ENCODE data around the gene LUM. TPM values are rescaled to one million over a fixed set of nuclear protein-coding genes. Genes with fewer than 3 reads are reported as not detected.

LUM gene
- total RNA-seq, 2 donors from 2014 or later: 35.9 to 93.7 TPM

DNA sequence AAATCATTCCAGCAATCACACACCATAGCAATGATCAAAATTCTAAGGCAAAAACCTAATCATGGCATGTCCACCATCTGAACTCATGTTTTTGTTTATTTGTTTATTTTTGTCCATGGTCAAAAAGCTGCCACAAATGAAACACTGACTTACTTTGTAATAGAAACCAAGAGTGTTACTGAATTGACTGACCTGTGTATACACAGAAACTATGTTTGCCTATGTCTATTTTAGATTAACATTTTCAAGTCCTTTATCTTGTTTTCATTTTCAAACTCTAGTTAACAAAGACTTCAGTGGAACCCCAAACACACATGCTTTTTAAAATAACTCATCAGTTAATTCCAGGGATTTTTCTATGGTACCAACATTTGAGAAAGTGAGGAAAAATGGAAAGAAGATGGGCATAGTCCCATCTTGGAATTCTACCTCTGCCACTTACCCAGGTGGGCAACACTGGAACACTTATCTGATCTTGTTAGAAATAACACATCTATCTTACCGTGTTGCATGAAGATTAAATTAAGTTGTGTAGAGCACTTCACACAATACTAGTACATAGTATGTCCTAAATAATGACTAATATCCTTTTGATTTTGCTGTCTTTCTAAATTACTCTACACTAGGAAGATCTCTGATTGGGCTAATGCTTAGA lies 6.4 kb downstream of the LUM start:
- ATAC-seq (no peak), DNase-seq (no peak)
- intact Hi-C loops (cut with DNase I): no loop called here
- Histone ChIP-seq H3K27me3 (no peaks in the 10 kb centered on the region), H3K9me3 (no peaks in the 10 kb centered on the region), H3K27ac (no peak overlapping the region), H3K4me1 (no peaks in the 10 kb centered on the region), H3K4me3 (no peak overlapping the region), H3K36me3 (replicated peaks in 1 of 2; ENCODE audit: insufficient read depth in 1 of 2, low read depth in 2 of 2) (no peaks in the 10 kb centered on the region)
- WGBS, 2 donors: 33 to 45% methylated on average over 1 of the region's 1 CpG
- no peak for TF ChIP-seq POLR2A (IDR thresholded peaks at IDR 0.05)
- no peak for TF ChIP-seq CTCF (IDR thresholded peaks at IDR 0.05)

DNA sequence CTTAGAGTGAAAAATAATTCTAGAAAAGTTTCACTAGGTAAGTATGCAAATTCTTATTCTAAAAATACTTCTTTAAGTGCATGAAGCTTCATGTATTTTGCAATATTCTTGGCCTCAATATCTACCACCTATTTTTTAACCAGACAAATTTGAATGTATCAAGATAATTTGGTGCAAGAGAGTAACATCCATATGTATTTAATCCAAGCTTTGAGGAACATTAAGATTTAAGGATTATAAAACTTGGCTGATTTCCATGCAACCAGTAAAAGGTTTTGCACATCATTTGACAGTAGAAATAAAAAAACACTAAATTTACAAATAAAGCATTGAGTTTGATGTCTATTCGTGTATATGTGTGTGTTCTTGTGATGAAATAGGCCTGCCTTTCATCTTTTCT lies 7.7 kb downstream of the LUM start:
- DNase-seq: no peak
- H3K4me1 ChIP-seq: no peaks in the 10 kb centered on the region
- WGBS, 2 donors: 38 to 63% methylated on average over 1 of the region's 1 CpG
- no peaks in the 10 kb centered on the region for H3K36me3 ChIP-seq (replicated peaks in 1 of 2; ENCODE audit: insufficient read depth in 1 of 2, low read depth in 2 of 2)
- no peak for ATAC-seq
- TF ChIP-seq POLR2A (IDR thresholded peaks at IDR 0.05): no peak
- no peak for TF ChIP-seq CTCF (IDR thresholded peaks at IDR 0.05)
- intact Hi-C loops (cut with DNase I): no loop called here
- H3K27me3 ChIP-seq: no peaks in the 10 kb centered on the region
- H3K27ac ChIP-seq: no peak overlapping the region
- H3K4me3 ChIP-seq: no peak overlapping the region
- H3K9me3 ChIP-seq: no peaks in the 10 kb centered on the region

DNA sequence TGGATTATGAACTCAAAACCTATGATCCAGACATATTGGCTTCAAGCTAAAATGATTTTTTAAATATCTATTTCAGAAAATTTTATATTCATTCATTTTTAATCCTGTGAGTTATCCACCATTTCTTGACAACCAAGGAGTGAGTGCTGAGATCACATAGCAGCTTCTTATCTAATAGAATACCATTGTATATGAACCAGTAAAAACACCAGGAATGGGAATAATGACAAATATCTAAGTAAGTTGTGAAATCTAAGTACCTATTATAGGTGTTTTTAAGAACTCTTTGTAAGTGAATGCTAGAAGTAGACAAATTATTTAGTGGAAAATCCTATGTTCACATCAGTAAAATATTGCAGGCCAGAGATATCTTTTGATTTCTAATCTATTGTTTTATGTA lies 8.2 kb downstream of the LUM start:
- no peak for ATAC-seq
- Histone ChIP-seq H3K36me3 (replicated peaks in 1 of 2; ENCODE audit: insufficient read depth in 1 of 2, low read depth in 2 of 2) (no peaks in the 10 kb centered on the region), H3K4me3 (no peak overlapping the region), H3K27ac (no peak overlapping the region), H3K9me3 (no peaks in the 10 kb centered on the region), H3K4me1 (no peaks in the 10 kb centered on the region), H3K27me3 (no peaks in the 10 kb centered on the region)
- no peak for DNase-seq
- TF ChIP-seq POLR2A (IDR thresholded peaks at IDR 0.05) (no peak), CTCF (IDR thresholded peaks at IDR 0.05) (no peak)
- intact Hi-C loops (cut with DNase I): no loop called here

GRCh38 chr12:91100906-91101305 lies 10.4 kb downstream of the LUM start:
- TF ChIP-seq CTCF (IDR thresholded peaks at IDR 0.05) (no peak), POLR2A (IDR thresholded peaks at IDR 0.05) (no peak)
- H3K36me3 ChIP-seq (replicated peaks in 1 of 2; ENCODE audit: insufficient read depth in 1 of 2, low read depth in 2 of 2): no peaks in the 10 kb centered on the region
- H3K4me3 ChIP-seq: no peak overlapping the region
- no peak overlapping the region for H3K27ac ChIP-seq
- H3K27me3 ChIP-seq: no peaks in the 10 kb centered on the region
- no peaks in the 10 kb centered on the region for H3K4me1 ChIP-seq
- intact Hi-C loops (cut with DNase I): no loop called here
- H3K9me3 ChIP-seq: no peaks in the 10 kb centered on the region
- 53 to 69% methylated on average over 2 of the region's 2 CpGs for WGBS, 2 donors
- ATAC-seq: no peak
- no peak for DNase-seq

DNA sequence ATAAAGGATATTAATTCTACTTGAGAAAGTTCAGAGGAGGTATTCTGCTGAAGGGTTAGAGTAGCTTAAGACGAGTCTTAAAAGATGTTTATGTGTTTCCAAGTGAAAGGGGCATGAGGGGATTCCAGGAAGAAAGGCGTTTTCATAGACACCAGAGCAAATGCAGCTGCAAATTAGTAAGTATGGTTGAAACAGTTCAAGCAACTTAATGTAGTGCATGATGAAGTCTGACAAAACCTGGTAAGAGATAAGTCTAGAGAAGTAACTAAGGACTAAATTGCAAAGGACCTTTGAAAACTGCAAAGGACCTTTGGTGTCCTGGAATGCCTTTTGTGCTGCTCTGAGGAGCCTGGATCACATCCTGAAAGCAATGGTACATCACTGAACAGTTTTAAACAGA lies 11.5 kb downstream of the LUM start:
- 53 to 55% methylated on average over 2 of the region's 2 CpGs for WGBS, 2 donors
- TF ChIP-seq CTCF (IDR thresholded peaks at IDR 0.05): no peak
- ATAC-seq (no peak), DNase-seq (no peak)
- intact Hi-C loops (cut with DNase I): no loop called here
- no peak overlapping the region for H3K27ac ChIP-seq
- no peaks in the 10 kb centered on the region for H3K27me3 ChIP-seq
- H3K4me3 ChIP-seq: no peak overlapping the region
- H3K9me3 ChIP-seq: no peaks in the 10 kb centered on the region
- H3K4me1 ChIP-seq: no peaks in the 10 kb centered on the region
- no peaks in the 10 kb centered on the region for H3K36me3 ChIP-seq (replicated peaks in 1 of 2; ENCODE audit: insufficient read depth in 1 of 2, low read depth in 2 of 2)

Measured in body of pancreas (tissue), 4 donors.